Body of pancreas (tissue), 4 donors: ENCODE data around the gene FAM237A.

Experiments used
- CTCF ChIP-seq, 7 experiments: fragments of 450-650 bp in 4 of 7; fragments of 200-600 bp in 3 of 7; sonication (generic) in 3 of 7; IDR thresholded peaks; one replicate each; pipeline ENCODE4 v1.5.1; 2016 to 2019; ENCODE audit warnings: antibody characterized with exemption in 7 of 7
- POLR2A ChIP-seq, 3 donors: fragments of 450-650 bp; IDR thresholded peaks; one replicate each; pipeline ENCODE4 v1.6.1; 2016; ENCODE audit warnings: antibody characterized with exemption in 3 of 3, mild to moderate bottlenecking in 2 of 3

GRCh38 chr2:206641226-206641625, 1.1 kb upstream of the FAM237A start:
- TF ChIP-seq CTCF (IDR thresholded peaks at IDR 0.05) (no peak), POLR2A (IDR thresholded peaks at IDR 0.05) (no peak)
